HepG2 (cell line): ENCODE data around the gene B3GNT8. TPM values are rescaled to one million over a fixed set of nuclear protein-coding genes. Genes with fewer than 3 reads are reported as not detected.

ENCODE experiments used
- DR1 ChIP-seq: sonication (generic); formaldehyde crosslinking; IDR thresholded peaks from 2 replicates; pipeline ENCODE4 v1.8.0; 2021; ENCODE audit warnings: mild to moderate bottlenecking, missing genetic modification reagents, inconsistent platforms
- FOXK1 ChIP-seq: sonication (generic); formaldehyde crosslinking; IDR thresholded peaks from 2 replicates; pipeline ENCODE4 v1.4.0; 2020; ENCODE audit warnings: low read depth, missing genetic modification reagents, borderline replicate concordance
- NFE2 ChIP-seq: sonication (generic); formaldehyde crosslinking; IDR thresholded peaks from 2 replicates; pipeline ENCODE4 v1.4.0; 2020; ENCODE audit warnings: missing genetic modification reagents
- NFIB ChIP-seq: sonication (generic); formaldehyde crosslinking; IDR thresholded peaks from 2 replicates; pipeline ENCODE4 v1.9.0; 2021; ENCODE audit warnings: missing genetic modification reagents, mild to moderate bottlenecking, borderline replicate concordance
- PAWR ChIP-seq: sonication (generic); formaldehyde crosslinking; IDR thresholded peaks from 2 replicates; pipeline ENCODE4 v1.4.0; 2020; ENCODE audit warnings: missing genetic modification reagents, mild to moderate bottlenecking, borderline replicate concordance
- POGZ ChIP-seq: sonication (generic); formaldehyde crosslinking; IDR thresholded peaks from 2 replicates; pipeline ENCODE4 v1.4.0; 2020; ENCODE audit warnings: mild to moderate bottlenecking, missing genetic modification reagents
- PRDM15 ChIP-seq: sonication (generic); formaldehyde crosslinking; IDR thresholded peaks from 2 replicates; pipeline ENCODE4 v1.4.0; 2020; ENCODE audit warnings: missing genetic modification reagents
- RBM39 ChIP-seq: fragments of 200-400 bp; formaldehyde crosslinking; IDR thresholded peaks from one replicate; pipeline ENCODE4 v1.6.1; 2018; ENCODE audit warnings: antibody characterized with exemption, mild to moderate bottlenecking, low read depth, low read length; ENCODE audit not compliant: poor library complexity, severe bottlenecking
- RFX1 ChIP-seq: fragments of 450-650 bp; IDR thresholded peaks from 2 replicates; pipeline ENCODE4 v1.6.1; 2017
- ZBTB44 ChIP-seq: sonication (generic); formaldehyde crosslinking; IDR thresholded peaks from 2 replicates; pipeline ENCODE4 v1.4.0; 2020; ENCODE audit warnings: missing genetic modification reagents
- ZMAT5 ChIP-seq: sonication (generic); formaldehyde crosslinking; IDR thresholded peaks from 2 replicates; pipeline ENCODE4 v1.5.0; 2020; ENCODE audit warnings: mild to moderate bottlenecking, low read depth, missing genetic modification reagents, borderline replicate concordance
- ZNF142 ChIP-seq: sonication (generic); formaldehyde crosslinking; IDR thresholded peaks from 2 replicates; pipeline ENCODE4 v1.4.0; 2020; ENCODE audit warnings: missing genetic modification reagents
- ZNF431 ChIP-seq: sonication (generic); formaldehyde crosslinking; IDR thresholded peaks from 2 replicates; pipeline ENCODE4 v1.9.0; 2022; ENCODE audit warnings: missing genetic modification reagents, low read depth, mild to moderate bottlenecking, borderline replicate concordance
- ZNF446 ChIP-seq: sonication (generic); formaldehyde crosslinking; IDR thresholded peaks from 2 replicates; pipeline ENCODE4 v1.5.0; 2020; ENCODE audit warnings: mild to moderate bottlenecking, missing genetic modification reagents
- ZNF530 ChIP-seq: sonication (generic); formaldehyde crosslinking; IDR thresholded peaks from 2 replicates; pipeline ENCODE4 v1.5.0; 2020; ENCODE audit warnings: low read depth, mild to moderate bottlenecking, missing genetic modification reagents
- ZNF543 ChIP-seq: sonication (generic); formaldehyde crosslinking; IDR thresholded peaks from 2 replicates; pipeline ENCODE4 v1.4.0; 2020; ENCODE audit warnings: mild to moderate bottlenecking, missing genetic modification reagents
- ZNF788 ChIP-seq: sonication (generic); formaldehyde crosslinking; IDR thresholded peaks from 2 replicates; pipeline ENCODE4 v1.5.0; 2020; ENCODE audit warnings: mild to moderate bottlenecking, missing genetic modification reagents, borderline replicate concordance
- polyA plus RNA-seq, 8 experiments: library from polyadenylated mRNA; depleted of rRNA in 3 of 8; stranded (reverse) in 7 of 8; unstranded in 1 of 8; fragments of >200 nt; fragmentation: Illumina TruSeq in 4 of 8; extraction: Trizol in 4 of 8; gene quantifications; 2 replicates each; pipeline versions ENCODE4 v1.2.1 to v1.2.3, GENCODE V29; 2011 to 2016; ENCODE audit warnings: low read depth in 4 of 8, missing spikeins in 1 of 8, mixed read lengths in 1 of 8; ENCODE audit not compliant: insufficient read depth in 1 of 8
- total RNA-seq, 5 experiments: library from RNA; depleted of rRNA; stranded (reverse); fragments of >200 nt; fragmentation: Illumina TruSeq; extraction: Trizol; gene quantifications; 2 replicates each; pipeline ENCODE4 v1.2.3, GENCODE V29; 2016; ENCODE audit warnings: low read depth in 1 of 5

The B3GNT8 gene
- total and polyA plus RNA-seq, 2 of the 13 experiments (the other 11 are each of a cell fraction or from before 2014, with no cell fraction given), result 0.26 to 1.9 TPM

GRCh38 chr19:41376241-41376997 is 50.8 kb downstream of the B3GNT8 start, which contains the start of gene TMEM91 (continued):
- TF ChIP-seq FOXK1 (CRISPR knock-in tag) (no peak), RBM39 (no peak), ZNF788 (CRISPR knock-in tag) (0 out of 2 replicates have a peak, but pooled peaks have one; percentile 58), ZNF543 (peak; percentile 10; the same call in 1 of the 2 replicates), DR1 (no peak), NFIB (CRISPR knock-in tag) (no peak), POGZ (CRISPR knock-in tag) (no peak), ZNF530 (CRISPR knock-in tag) (no peak), PAWR (no peak), PRDM15 (no peak), NFE2 (no peak), RFX1 (no peak), ZNF431 (no peak), ZBTB44 (CRISPR knock-in tag) (no peak), ZMAT5 (CRISPR knock-in tag) (no peak), ZNF446 (no peak), ZNF142 (CRISPR knock-in tag) (no peak)
